Ascending aorta (tissue), 2 donors: Measurements from ENCODE around the gene AGAP2. TPM values are rescaled to one million over a fixed set of nuclear protein-coding genes. Genes with fewer than 3 reads are reported as not detected.
A peak's percentile ranks its signal among the peaks of the same experiment; 100 is the strongest.

Experiments used
- DNase-seq, 2 donors: peaks; one replicate each; pipeline ENCODE4 v3.0.0-alpha.2; 2019; ENCODE audit warnings: low spot score in 2 of 2
- H3K27ac ChIP-seq, 2 donors: fragments of 200-600 bp; sonication (generic); one replicate each; pipeline ENCODE4 v1.5.1; 2016 to 2017; ENCODE audit warnings: mild to moderate bottlenecking in 1 of 2
- H3K27me3 ChIP-seq: fragments of 200-600 bp; sonication (generic); one replicate; pipeline ENCODE4 v1.5.1; 2017
- H3K36me3 ChIP-seq, 2 donors: fragments of 200-600 bp; sonication (generic); one replicate each; pipeline ENCODE4 v1.5.1; 2016
- H3K4me1 ChIP-seq, 2 donors: fragments of 200-600 bp; sonication (generic); one replicate each; pipeline ENCODE4 v1.5.1; 2016 to 2017; ENCODE audit warnings: mild to moderate bottlenecking in 1 of 2
- H3K4me3 ChIP-seq, 2 donors: fragments of 200-600 bp; sonication (generic); one replicate each; pipeline ENCODE4 v1.5.1; 2016 to 2017; ENCODE audit warnings: mild to moderate bottlenecking in 1 of 2
- H3K9me3 ChIP-seq, 2 donors: fragments of 200-600 bp; sonication (generic); one replicate each; pipeline ENCODE4 v1.5.1; 2016
- CTCF ChIP-seq, 3 experiments: fragments of 200-600 bp in 2 of 3; fragments of 450-650 bp in 1 of 3; sonication (generic) in 2 of 3; IDR thresholded peaks; one replicate each; pipeline ENCODE4 v1.5.1; 2016 to 2019; ENCODE audit warnings: antibody characterized with exemption in 3 of 3, mild to moderate bottlenecking in 1 of 3, moderate library complexity in 1 of 3
- intact Hi-C: fragments of 100-400 bp; cut with DNase I; formaldehyde crosslinking; loops from one replicate; pipeline ENCODE4 v1.15.1; 2023
- total RNA-seq: library from RNA; depleted of rRNA; stranded (reverse); fragments of >200 nt; gene quantifications from one replicate; pipeline ENCODE4 v1.1.0, GENCODE V29; 2016

Gene AGAP2
- total RNA-seq = 11.5 TPM

DNA sequence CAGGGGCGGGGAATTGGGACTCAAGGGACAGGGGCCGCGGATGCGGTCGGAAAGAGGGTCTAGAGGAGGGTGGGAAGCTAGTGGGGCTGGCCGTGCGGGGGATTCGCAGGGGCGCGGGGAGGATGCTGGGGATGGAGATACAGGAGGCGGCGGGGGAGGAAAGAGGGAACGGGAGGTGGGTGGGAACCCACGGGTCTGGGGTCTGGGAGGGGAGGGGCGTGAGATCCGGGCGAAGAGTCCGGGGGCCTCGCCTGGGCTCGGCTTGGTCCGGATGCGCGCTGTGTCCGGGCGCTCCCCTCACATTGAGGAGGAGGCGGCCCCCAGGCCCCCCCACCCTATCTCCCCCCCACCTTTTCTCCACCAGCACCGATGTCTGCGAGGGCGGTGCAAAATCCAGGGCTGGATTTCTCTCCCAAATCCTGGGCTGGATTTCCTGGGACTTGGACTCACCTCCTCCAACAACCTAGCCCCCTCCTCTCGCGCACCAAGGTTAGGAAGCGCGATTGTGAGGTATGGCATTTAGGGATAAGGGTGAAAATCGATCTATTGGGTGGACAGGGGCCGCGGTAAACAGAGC lies at the start of gene AGAP2:
Gene AGAP2, minus strand, starts transcription at position 82 of the 577 bp plus-strand sequence. CDS start 496 bp downstream, outside the sequence.
- Histone ChIP-seq H3K36me3 (no peaks in the 10 kb centered on the region), H3K9me3 (no peaks in the 10 kb centered on the region), H3K27ac (no peak within 1 kb of the TSS), H3K4me1 (peaks cover 24% of the 10 kb centered on the region in 2 donors), H3K27me3 (peaks cover 33% of the 10 kb centered on the region), H3K4me3 (peak within 1 kb of the TSS; percentile 34 to 60)
- intact Hi-C loops = no loop called here
- DNase-seq = no peak
- TF ChIP-seq CTCF (IDR thresholded peaks at IDR 0.05) = no peak

GRCh38 chr12:57783861-57784260 lies 45.3 kb upstream of the AGAP2 start:
- H3K36me3 ChIP-seq = peaks cover 29 to 33% of the 10 kb centered on the region in 2 donors
- no peaks in the 10 kb centered on the region for H3K27me3 ChIP-seq
- peak overlapping the region in 1 of 2 donors; percentile 97 for H3K4me3 ChIP-seq
- no peak for TF ChIP-seq CTCF (IDR thresholded peaks at IDR 0.05)
- intact Hi-C loops = no loop called here
- no peak overlapping the region for H3K27ac ChIP-seq
- peaks cover 7 to 14% of the 10 kb centered on the region in 2 donors for H3K4me1 ChIP-seq
- DNase-seq = no peak
- H3K9me3 ChIP-seq = no peaks in the 10 kb centered on the region

DNA sequence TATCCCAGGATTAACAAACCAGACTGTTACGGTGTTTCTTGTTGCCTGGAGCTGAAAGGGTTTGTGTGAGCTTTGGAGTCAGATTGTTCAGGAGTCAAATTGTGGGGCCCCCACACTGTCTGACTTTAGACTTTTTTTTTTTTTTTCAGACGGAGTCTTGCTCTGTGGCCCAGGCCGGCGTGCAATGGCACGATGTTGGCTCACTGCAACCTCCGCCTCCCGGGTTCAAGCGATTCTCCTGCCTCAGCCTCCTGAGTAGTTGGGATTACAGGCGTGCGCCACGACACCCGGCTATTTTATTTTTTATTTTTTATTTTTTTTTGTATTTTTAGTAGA lies 44.9 kb upstream of the AGAP2 start:
- intact Hi-C loops = no loop called here
- TF ChIP-seq CTCF (IDR thresholded peaks at IDR 0.05) = no peak
- H3K27me3 ChIP-seq = no peaks in the 10 kb centered on the region
- peak overlapping the region; percentile 77 to 97 for H3K4me3 ChIP-seq
- H3K36me3 ChIP-seq = peaks cover 26 to 28% of the 10 kb centered on the region in 2 donors
- peaks cover 7 to 14% of the 10 kb centered on the region in 2 donors for H3K4me1 ChIP-seq
- H3K9me3 ChIP-seq = no peaks in the 10 kb centered on the region
- no peak for DNase-seq
- no peak overlapping the region for H3K27ac ChIP-seq

- Histone ChIP-seq H3K9me3 (no peaks in the 10 kb centered on the region), H3K36me3 (peaks cover 20 to 24% of the 10 kb centered on the region in 2 donors), H3K4me1 (peaks cover 7 to 14% of the 10 kb centered on the region in 2 donors), H3K27me3 (no peaks in the 10 kb centered on the region), H3K27ac (peak within 1 kb of the TSS; percentile 48 to 70), H3K4me3 (peak within 1 kb of the TSS; percentile 77 to 97)
- intact Hi-C loops = loop anchor here (1.0 kb wide), 1 partner anchor 122 kb away; no protein-coding TSS in a partner anchor
- peak; percentile 89 to 93 (median 91) for TF ChIP-seq CTCF (IDR thresholded peaks at IDR 0.05)
- DNase-seq = peak; percentile 75 to 97
Measured at GRCh38 chr12:57782608-57783465, 44.3 kb upstream of the AGAP2 start, which contains the start of gene TSFM. TSFM (plus strand) TSS chr12:57782787; CDS start chr12:57782802, 15 bp downstream.

DNA sequence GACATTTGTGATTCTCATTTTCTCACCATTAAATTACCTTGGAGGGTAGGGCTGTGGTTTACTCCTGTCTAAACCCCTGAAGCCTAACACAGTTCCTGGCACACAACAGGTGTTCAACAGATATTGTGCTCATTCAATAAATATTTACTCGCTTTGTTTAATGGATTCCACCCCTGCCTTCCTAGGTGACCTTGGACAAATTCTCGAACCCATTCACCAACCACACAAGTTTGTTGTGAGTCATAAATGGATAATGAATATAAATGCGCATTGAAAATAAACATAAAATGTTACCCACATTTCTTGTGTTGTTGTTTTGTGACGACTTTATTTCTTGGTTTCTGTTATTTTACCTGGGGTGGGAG lies 43.7 kb upstream of the AGAP2 start:
- peaks cover 7 to 14% of the 10 kb centered on the region in 2 donors for H3K4me1 ChIP-seq
- TF ChIP-seq CTCF (IDR thresholded peaks at IDR 0.05) = no peak
- H3K27ac ChIP-seq = peak overlapping the region in 1 of 2 donors; percentile 13
- intact Hi-C loops = loop anchor here (1.0 kb wide), 1 partner anchor 123 kb away; no protein-coding TSS in a partner anchor
- no peaks in the 10 kb centered on the region for H3K27me3 ChIP-seq
- no peak for DNase-seq
- H3K4me3 ChIP-seq = peak overlapping the region; percentile 77 to 97
- no peaks in the 10 kb centered on the region for H3K9me3 ChIP-seq
- H3K36me3 ChIP-seq = peaks cover 14 to 18% of the 10 kb centered on the region in 2 donors
